K562 (cell line): Measurements from ENCODE around the gene ZBP1. TPM values are rescaled to one million over a fixed set of nuclear protein-coding genes. Genes with fewer than 3 reads are reported as not detected.

ENCODE experiments used
- POU5F1 ChIP-seq: fragments of 150-350 bp; IDR thresholded peaks from 2 replicates; pipeline ENCODE4 v1.6.1; 2014; ENCODE audit warnings: borderline replicate concordance, low read length, low read depth, mild to moderate bottlenecking; ENCODE audit not compliant: partially characterized antibody
- ZNF324 ChIP-seq: fragments of 250-450 bp; sonication (Bioruptor Pico); IDR thresholded peaks from 2 replicates; pipeline ENCODE4 v1.4.0; 2020; ENCODE audit warnings: mild to moderate bottlenecking
- polyA plus RNA-seq, 8 experiments: library from polyadenylated mRNA; depleted of rRNA in 4 of 8; stranded (reverse) in 5 of 8; unstranded in 3 of 8; fragments of >200 nt; fragmentation: Nextera tagmentation in 2 of 8; fragmentation: Illumina TruSeq in 1 of 8; extraction: Ambion mirVana in 2 of 8; extraction: Trizol in 1 of 8; gene quantifications; 2 replicates each; pipeline versions ENCODE4 v1.2.1 to v1.2.3, GENCODE V29; 2011 to 2014; ENCODE audit warnings: inconsistent platforms in 1 of 8, missing spikeins in 1 of 8
- total RNA-seq, 7 experiments: library from RNA; depleted of rRNA in 6 of 7; stranded (reverse); fragments of >200 nt in 6 of 7; fragmentation: Illumina TruSeq in 2 of 7; extraction: Trizol in 2 of 7; gene quantifications; 2 replicates each; pipeline versions ENCODE4 v1.2.1 to v1.2.3, GENCODE V29; 2011 to 2021; ENCODE audit warnings: low replicate concordance in 1 of 7
- TF ChIP-seq, protein P1 (sequence below), 2 experiments: fragments of 450-650 bp; conservative IDR thresholded peaks; 2 replicates each; pipeline ENCODE4 v1.6.1; 2017; ENCODE audit warnings: mild to moderate bottlenecking in 2 of 2, moderate library complexity in 2 of 2
- TF ChIP-seq, protein P2 (sequence below): sonication (generic); formaldehyde crosslinking; IDR thresholded peaks from 2 replicates; pipeline ENCODE4 v1.8.0; 2023; ENCODE audit warnings: mild to moderate bottlenecking, missing genetic modification reagents
- TF ChIP-seq, protein P3 (sequence below): sonication (generic); formaldehyde crosslinking; IDR thresholded peaks from 2 replicates; pipeline ENCODE4 v1.5.0; 2020; ENCODE audit warnings: missing genetic modification reagents
- TF ChIP-seq, protein P4 (sequence below): fragments of 250-450 bp; sonication (Bioruptor Pico); IDR thresholded peaks from 2 replicates; pipeline ENCODE4 v1.4.0; 2020; ENCODE audit warnings: mild to moderate bottlenecking, moderate library complexity, borderline replicate concordance
- TF ChIP-seq, protein P5 (sequence below): fragments of 250-450 bp; sonication (Bioruptor Pico); IDR thresholded peaks from 2 replicates; pipeline ENCODE4 v1.8.0; 2022; ENCODE audit warnings: moderate library complexity, mild to moderate bottlenecking, inconsistent platforms

Gene ZBP1
- total and polyA plus RNA-seq, 9 of the 15 experiments (the other 6 are each of a cell fraction or from before 2014, with no cell fraction given), result not detected

DNA sequence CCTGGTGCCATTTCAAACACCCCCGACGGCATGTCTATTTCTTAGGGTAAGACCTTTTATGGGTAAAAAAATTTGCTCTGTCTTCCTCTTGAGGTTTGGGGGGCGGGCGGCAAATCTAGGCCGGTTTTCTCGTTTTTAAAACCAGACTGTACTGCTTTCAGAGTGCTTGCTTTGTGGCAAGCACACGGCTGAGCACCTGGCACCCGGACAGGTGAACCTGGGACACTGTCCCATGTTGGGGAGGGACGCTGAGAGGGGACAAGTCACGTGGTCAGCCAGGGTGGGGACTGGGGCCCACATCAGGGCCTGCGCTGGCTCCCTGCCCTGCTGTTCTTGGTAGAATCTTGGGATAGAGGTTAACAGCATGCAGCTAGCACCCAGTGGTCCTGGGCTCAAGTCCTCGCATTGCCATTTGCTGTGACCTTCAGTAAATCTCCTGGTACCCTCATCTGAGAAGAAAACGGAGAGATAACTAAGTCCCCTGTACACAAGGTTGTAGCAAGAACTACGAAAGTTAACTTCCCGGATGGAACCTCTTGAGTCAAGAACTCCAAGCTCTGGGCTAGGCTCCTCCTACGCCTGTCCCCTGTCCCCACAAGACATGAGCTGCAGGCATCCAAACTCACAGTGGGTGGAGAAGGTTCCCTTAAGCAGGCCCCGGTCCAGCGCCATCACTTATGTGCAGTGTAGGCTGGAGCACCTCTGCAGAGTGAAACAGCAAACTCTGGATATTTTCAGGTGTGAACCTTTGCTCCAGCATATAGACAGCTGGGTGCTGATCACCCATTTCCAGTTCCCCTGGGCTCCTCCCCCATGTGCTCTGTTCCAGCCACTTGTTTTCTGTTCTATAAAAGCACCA lies 47.9 kb upstream of the ZBP1 start (continued):
- TF ChIP-seq ZNF324 (no peak), POU5F1 (no peak)
- TF ChIP-seq, protein P1, sequence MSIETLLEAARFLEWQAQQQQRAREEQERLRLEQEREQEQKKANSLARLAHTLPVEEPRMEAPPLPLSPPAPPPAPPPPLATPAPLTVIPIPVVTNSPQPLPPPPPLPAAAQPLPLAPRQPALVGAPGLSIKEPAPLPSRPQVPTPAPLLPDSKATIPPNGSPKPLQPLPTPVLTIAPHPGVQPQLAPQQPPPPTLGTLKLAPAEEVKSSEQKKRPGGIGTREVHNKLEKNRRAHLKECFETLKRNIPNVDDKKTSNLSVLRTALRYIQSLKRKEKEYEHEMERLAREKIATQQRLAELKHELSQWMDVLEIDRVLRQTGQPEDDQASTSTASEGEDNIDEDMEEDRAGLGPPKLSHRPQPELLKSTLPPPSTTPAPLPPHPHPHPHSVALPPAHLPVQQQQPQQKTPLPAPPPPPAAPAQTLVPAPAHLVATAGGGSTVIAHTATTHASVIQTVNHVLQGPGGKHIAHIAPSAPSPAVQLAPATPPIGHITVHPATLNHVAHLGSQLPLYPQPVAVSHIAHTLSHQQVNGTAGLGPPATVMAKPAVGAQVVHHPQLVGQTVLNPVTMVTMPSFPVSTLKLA (conservative IDR thresholded peaks at IDR 0.05), result no peak
- TF ChIP-seq, protein P2, sequence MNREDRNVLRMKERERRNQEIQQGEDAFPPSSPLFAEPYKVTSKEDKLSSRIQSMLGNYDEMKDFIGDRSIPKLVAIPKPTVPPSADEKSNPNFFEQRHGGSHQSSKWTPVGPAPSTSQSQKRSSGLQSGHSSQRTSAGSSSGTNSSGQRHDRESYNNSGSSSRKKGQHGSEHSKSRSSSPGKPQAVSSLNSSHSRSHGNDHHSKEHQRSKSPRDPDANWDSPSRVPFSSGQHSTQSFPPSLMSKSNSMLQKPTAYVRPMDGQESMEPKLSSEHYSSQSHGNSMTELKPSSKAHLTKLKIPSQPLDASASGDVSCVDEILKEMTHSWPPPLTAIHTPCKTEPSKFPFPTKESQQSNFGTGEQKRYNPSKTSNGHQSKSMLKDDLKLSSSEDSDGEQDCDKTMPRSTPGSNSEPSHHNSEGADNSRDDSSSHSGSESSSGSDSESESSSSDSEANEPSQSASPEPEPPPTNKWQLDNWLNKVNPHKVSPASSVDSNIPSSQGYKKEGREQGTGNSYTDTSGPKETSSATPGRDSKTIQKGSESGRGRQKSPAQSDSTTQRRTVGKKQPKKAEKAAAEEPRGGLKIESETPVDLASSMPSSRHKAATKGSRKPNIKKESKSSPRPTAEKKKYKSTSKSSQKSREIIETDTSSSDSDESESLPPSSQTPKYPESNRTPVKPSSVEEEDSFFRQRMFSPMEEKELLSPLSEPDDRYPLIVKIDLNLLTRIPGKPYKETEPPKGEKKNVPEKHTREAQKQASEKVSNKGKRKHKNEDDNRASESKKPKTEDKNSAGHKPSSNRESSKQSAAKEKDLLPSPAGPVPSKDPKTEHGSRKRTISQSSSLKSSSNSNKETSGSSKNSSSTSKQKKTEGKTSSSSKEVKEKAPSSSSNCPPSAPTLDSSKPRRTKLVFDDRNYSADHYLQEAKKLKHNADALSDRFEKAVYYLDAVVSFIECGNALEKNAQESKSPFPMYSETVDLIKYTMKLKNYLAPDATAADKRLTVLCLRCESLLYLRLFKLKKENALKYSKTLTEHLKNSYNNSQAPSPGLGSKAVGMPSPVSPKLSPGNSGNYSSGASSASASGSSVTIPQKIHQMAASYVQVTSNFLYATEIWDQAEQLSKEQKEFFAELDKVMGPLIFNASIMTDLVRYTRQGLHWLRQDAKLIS (CRISPR knock-in tag), result no peak
- TF ChIP-seq, protein P3, sequence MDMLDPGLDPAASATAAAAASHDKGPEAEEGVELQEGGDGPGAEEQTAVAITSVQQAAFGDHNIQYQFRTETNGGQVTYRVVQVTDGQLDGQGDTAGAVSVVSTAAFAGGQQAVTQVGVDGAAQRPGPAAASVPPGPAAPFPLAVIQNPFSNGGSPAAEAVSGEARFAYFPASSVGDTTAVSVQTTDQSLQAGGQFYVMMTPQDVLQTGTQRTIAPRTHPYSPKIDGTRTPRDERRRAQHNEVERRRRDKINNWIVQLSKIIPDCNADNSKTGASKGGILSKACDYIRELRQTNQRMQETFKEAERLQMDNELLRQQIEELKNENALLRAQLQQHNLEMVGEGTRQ (CRISPR knock-in tag), result no peak; the same call in 1 of the 2 replicates
- TF ChIP-seq, protein P4, sequence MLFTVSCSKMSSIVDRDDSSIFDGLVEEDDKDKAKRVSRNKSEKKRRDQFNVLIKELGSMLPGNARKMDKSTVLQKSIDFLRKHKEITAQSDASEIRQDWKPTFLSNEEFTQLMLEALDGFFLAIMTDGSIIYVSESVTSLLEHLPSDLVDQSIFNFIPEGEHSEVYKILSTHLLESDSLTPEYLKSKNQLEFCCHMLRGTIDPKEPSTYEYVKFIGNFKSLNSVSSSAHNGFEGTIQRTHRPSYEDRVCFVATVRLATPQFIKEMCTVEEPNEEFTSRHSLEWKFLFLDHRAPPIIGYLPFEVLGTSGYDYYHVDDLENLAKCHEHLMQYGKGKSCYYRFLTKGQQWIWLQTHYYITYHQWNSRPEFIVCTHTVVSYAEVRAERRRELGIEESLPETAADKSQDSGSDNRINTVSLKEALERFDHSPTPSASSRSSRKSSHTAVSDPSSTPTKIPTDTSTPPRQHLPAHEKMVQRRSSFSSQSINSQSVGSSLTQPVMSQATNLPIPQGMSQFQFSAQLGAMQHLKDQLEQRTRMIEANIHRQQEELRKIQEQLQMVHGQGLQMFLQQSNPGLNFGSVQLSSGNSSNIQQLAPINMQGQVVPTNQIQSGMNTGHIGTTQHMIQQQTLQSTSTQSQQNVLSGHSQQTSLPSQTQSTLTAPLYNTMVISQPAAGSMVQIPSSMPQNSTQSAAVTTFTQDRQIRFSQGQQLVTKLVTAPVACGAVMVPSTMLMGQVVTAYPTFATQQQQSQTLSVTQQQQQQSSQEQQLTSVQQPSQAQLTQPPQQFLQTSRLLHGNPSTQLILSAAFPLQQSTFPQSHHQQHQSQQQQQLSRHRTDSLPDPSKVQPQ, result no peak
- TF ChIP-seq, protein P5, sequence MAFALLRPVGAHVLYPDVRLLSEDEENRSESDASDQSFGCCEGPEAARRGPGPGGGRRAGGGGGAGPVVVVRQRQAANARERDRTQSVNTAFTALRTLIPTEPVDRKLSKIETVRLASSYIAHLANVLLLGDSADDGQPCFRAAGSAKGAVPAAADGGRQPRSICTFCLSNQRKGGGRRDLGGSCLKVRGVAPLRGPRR (CRISPR knock-in tag), result no peak
